Gastrocnemius medialis (tissue), 4 donors: ENCODE measurements around the gene COL1A2.

ENCODE experiments used
- CTCF ChIP-seq, 5 experiments: fragments of 450-650 bp in 3 of 5; fragments of 200-600 bp in 2 of 5; sonication (generic) in 2 of 5; IDR thresholded peaks in 4 of 5; conservative IDR thresholded peaks in 1 of 5; 1 replicate in 4 of 5; 2 replicates in 1 of 5; pipeline ENCODE4 v1.5.1; 2016 to 2019; ENCODE audit warnings: antibody characterized with exemption in 5 of 5, mild to moderate bottlenecking in 3 of 5, moderate library complexity in 3 of 5
- POLR2A ChIP-seq, 2 donors: fragments of 450-650 bp; IDR thresholded peaks; one replicate each; pipeline ENCODE4 v1.6.1; 2017; ENCODE audit warnings: antibody characterized with exemption in 2 of 2, mild to moderate bottlenecking in 2 of 2, moderate library complexity in 2 of 2

- no peak for TF ChIP-seq POLR2A (IDR thresholded peaks at IDR 0.05)
- no peak for TF ChIP-seq CTCF (IDR thresholded peaks at IDR 0.05 in 4 of 5, conservative IDR thresholded peaks at IDR 0.05 in 1 of 5)
Measured at GRCh38 chr7:94446308-94446707, 51.6 kb downstream of the COL1A2 start.
